IMR-90 (cell line): Measurements from ENCODE around the gene CXADR. TPM values are rescaled to one million over a fixed set of nuclear protein-coding genes. Genes with fewer than 3 reads are reported as not detected.
"Not testable (repeated sequence)": the region's sequence is repeated elsewhere in the genome, so short reads cannot be mapped to it uniquely, and the experiment has no call there.

Experiments used
- ATAC-seq: fragments of 200-7000 bp; cut with Tn5 transposase; 2 replicates; pipeline ENCODE4 v1.9.1; 2020; ENCODE audit warnings: low read depth, mild to moderate bottlenecking, moderate library complexity
- BruUV-seq: library from RNA; stranded (reverse); fragments of 400-500 nt; replicated peaks from 2 replicates; lab custom pipeline; 2021; lab: Mats Ljungman, UMichigan
- CTCF ChIA-PET: fragments of 300-600 bp; formaldehyde crosslinking; extraction: SDS; loops from one replicate; lab custom pipeline; 2021; ENCODE audit warnings: antibody characterized with exemption; lab: Yijun Ruan, JAX
- POLR2A ChIA-PET: fragments of 300-600 bp; sonication (Branson Sonifier 250); formaldehyde crosslinking; loops from one replicate; lab custom pipeline; 2022; ENCODE audit warnings: antibody characterized with exemption; ENCODE audit not compliant: unreplicated experiment; lab: Charles Lee
- DNase-seq: peaks from one replicate; pipeline ENCODE4 v3.0.0; 2013
- H2AFZ ChIP-seq: replicated peaks from 2 replicates; pipeline ENCODE3; 2013; ENCODE audit warnings: low read length, mild to moderate bottlenecking; ENCODE audit not compliant: poor library complexity
- H2AK5ac ChIP-seq: 2 replicates; pipeline ENCODE4 v1.6.1; 2013; ENCODE audit warnings: low read depth, low read length, inconsistent platforms
- H2AK9ac ChIP-seq: replicated peaks from 2 replicates; pipeline ENCODE3; 2013; ENCODE audit warnings: mild to moderate bottlenecking, low read depth, low read length, moderate library complexity; ENCODE audit not compliant: poor library complexity
- H2BK120ac ChIP-seq: 2 replicates; pipeline ENCODE4 v1.6.1; 2013; ENCODE audit warnings: low read depth, low read length, inconsistent platforms
- H2BK15ac ChIP-seq: 3 replicates; pipeline ENCODE4 v1.6.1; 2013; ENCODE audit warnings: low read depth, low read length, inconsistent platforms
- H2BK20ac ChIP-seq: 2 replicates; pipeline ENCODE4 v1.6.1; 2013; ENCODE audit warnings: low read depth, mild to moderate bottlenecking, inconsistent platforms, low read length, moderate library complexity
- H2BK5ac ChIP-seq: 2 replicates; pipeline ENCODE4 v1.6.1; 2013; ENCODE audit warnings: mild to moderate bottlenecking, low read depth, low read length, inconsistent platforms; ENCODE audit not compliant: poor library complexity, severe bottlenecking
- H3K14ac ChIP-seq: replicated peaks from 2 replicates; pipeline ENCODE4 v1.6.1; 2013; ENCODE audit warnings: low read depth, low read length, inconsistent platforms
- H3K18ac ChIP-seq: 2 replicates; pipeline ENCODE4 v1.6.1; 2013; ENCODE audit warnings: low read depth, low read length, control low read depth
- H3K23ac ChIP-seq: 2 replicates; pipeline ENCODE4 v1.6.1; 2013; ENCODE audit warnings: low read depth, low read length, inconsistent platforms
- H3K27ac ChIP-seq: 2 replicates; pipeline ENCODE4 v1.5.1; 2013; ENCODE audit warnings: mild to moderate bottlenecking, control low read depth, low read length; ENCODE audit not compliant: insufficient read depth
- H3K27me3 ChIP-seq: 2 replicates; pipeline ENCODE4 v1.6.1; 2013; ENCODE audit warnings: low read length; ENCODE audit not compliant: control insufficient read depth, insufficient read depth
- H3K36me3 ChIP-seq: 2 replicates; pipeline ENCODE4 v1.6.1; 2013; ENCODE audit warnings: low read length, mixed read lengths; ENCODE audit not compliant: control insufficient read depth, insufficient read depth
- H3K4ac ChIP-seq: 2 replicates; pipeline ENCODE4 v1.6.1; 2013; ENCODE audit warnings: low read depth, low read length, inconsistent platforms
- H3K4me1 ChIP-seq: 2 replicates; pipeline ENCODE4 v1.6.1; 2013; ENCODE audit warnings: low read length, mixed read lengths; ENCODE audit not compliant: control insufficient read depth, insufficient read depth
- H3K4me2 ChIP-seq: 2 replicates; pipeline ENCODE4 v1.6.1; 2013; ENCODE audit warnings: low read depth, mild to moderate bottlenecking, control low read depth, low read length, moderate library complexity
- H3K4me3 ChIP-seq: 2 replicates; pipeline ENCODE4 v1.5.1; 2013; ENCODE audit warnings: low read depth, mild to moderate bottlenecking, control low read depth, low read length, moderate library complexity; ENCODE audit not compliant: insufficient read depth
- H3K56ac ChIP-seq: 2 replicates; pipeline ENCODE4 v1.6.1; 2013; ENCODE audit warnings: low read length, inconsistent platforms; ENCODE audit not compliant: insufficient read depth; ENCODE audit errors: extremely low read depth
- H3K79me1 ChIP-seq, 2 experiments: 2 replicates each; pipeline ENCODE4 v1.6.1; 2013; ENCODE audit warnings: low read length in 2 of 2, inconsistent platforms in 1 of 2, low read depth in 1 of 2
- H3K9ac ChIP-seq: 2 replicates; pipeline ENCODE4 v1.6.1; 2013; ENCODE audit warnings: low read depth, low read length, control low read depth
- H3K9me1 ChIP-seq: 2 replicates; pipeline ENCODE4 v1.6.1; 2013; ENCODE audit warnings: low read length, inconsistent platforms; ENCODE audit not compliant: insufficient read depth
- H3K9me3 ChIP-seq: 2 replicates; pipeline ENCODE4 v1.6.1; 2013; ENCODE audit warnings: low read length; ENCODE audit not compliant: control insufficient read depth, insufficient read depth
- H4K20me1 ChIP-seq: 2 replicates; pipeline ENCODE4 v1.6.1; 2013; ENCODE audit warnings: low read length, inconsistent platforms; ENCODE audit not compliant: insufficient read depth
- H4K5ac ChIP-seq: 2 replicates; pipeline ENCODE4 v1.6.1; 2013; ENCODE audit warnings: mild to moderate bottlenecking, low read depth, low read length, control low read depth
- H4K8ac ChIP-seq, 2 experiments: 2 replicates each; pipeline ENCODE4 v1.6.1; 2013; ENCODE audit warnings: low read depth in 2 of 2, low read length in 2 of 2, control low read depth in 1 of 2, inconsistent platforms in 1 of 2
- H4K91ac ChIP-seq: 2 replicates; pipeline ENCODE4 v1.6.1; 2013; ENCODE audit warnings: low read depth, low read length, inconsistent platforms; ENCODE audit not compliant: insufficient read depth
- FOS ChIP-seq: fragments of 150-350 bp; IDR thresholded peaks from 2 replicates; pipeline ENCODE4 v1.6.1; 2016; ENCODE audit warnings: low read depth, low read length
- WGBS, 2 experiments: methylation state at CpG; one replicate each; pipeline versions ENCODE4 v1.1.5 to v1.1.7; 2013; ENCODE audit warnings: missing lambda C conversion rate in 2 of 2; ENCODE audit not compliant: insufficient read length in 1 of 2; ENCODE audit errors: extremely low coverage in 2 of 2; 5-methylcytosine and 5-hydroxymethylcytosine counted together
- dilution Hi-C: fragments of 300-500 bp; cut with HindIII; formaldehyde crosslinking; loops from one replicate; pipeline ENCODE4 v1.14.3; 2018; ENCODE audit warnings: low sequenced_read_pairs; ENCODE audit not compliant: unreplicated experiment
- in situ Hi-C: fragments of 300-500 bp; cut with MboI; formaldehyde crosslinking; loops from 3 replicates; pipeline ENCODE4 v1.14.3; 2019; ENCODE audit warnings: low sequenced_read_pairs, inconsistent platforms, mixed read lengths
- intact Hi-C: fragments of 100-400 bp; cut with micrococcal nuclease; formaldehyde crosslinking; loops from 2 replicates; pipeline ENCODE4 v1.10.0; 2022
- polyA plus RNA-seq, 3 experiments: library from polyadenylated mRNA; depleted of rRNA; stranded (reverse); fragments of >200 nt; gene quantifications; 2 replicates each; pipeline ENCODE4 v1.2.3, GENCODE V29; 2012; ENCODE audit warnings: low replicate concordance in 1 of 3
- total RNA-seq: library from RNA; depleted of rRNA; stranded (reverse); fragments of >200 nt; gene quantifications from 2 replicates; pipeline ENCODE4 v1.2.3, GENCODE V29; 2012

CXADR gene
- total and polyA plus RNA-seq, 2 of the 4 experiments (the other 2 are of a cell fraction) = 0.21 to 1.1 TPM

DNA sequence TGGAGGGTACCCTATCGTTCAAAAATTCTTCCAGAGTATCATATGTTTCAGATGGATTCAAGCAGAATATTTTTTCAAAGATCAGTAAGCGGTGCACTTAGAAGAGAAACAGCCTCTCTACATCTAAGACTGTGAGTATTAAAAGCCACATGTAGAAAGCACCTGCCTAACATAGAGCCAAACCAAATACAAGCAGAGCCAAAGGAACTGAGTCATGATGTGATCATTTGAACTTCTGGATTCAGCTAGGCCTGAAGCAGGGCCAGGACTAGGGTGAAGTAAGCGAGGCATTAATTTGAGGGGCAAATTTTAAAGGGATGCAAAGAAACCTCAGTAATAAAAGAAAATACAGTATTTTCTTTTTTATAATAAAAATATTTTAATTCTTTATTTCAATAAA is 23.3 kb upstream of the CXADR start:
- H3K27ac ChIP-seq, H3K79me1 ChIP-seq, H2BK15ac ChIP-seq, CTCF ChIA-PET, H3K9me3 ChIP-seq, in situ Hi-C loops, H3K56ac ChIP-seq, H3K36me3 ChIP-seq, H3K27me3 ChIP-seq, H3K4ac ChIP-seq, H3K9me1 ChIP-seq, BruUV-seq, H3K9ac ChIP-seq, H2AK9ac ChIP-seq, H2AFZ ChIP-seq, H3K4me2 ChIP-seq, intact Hi-C loops, H2BK5ac ChIP-seq, H2AK5ac ChIP-seq, POLR2A ChIA-PET, H2BK120ac ChIP-seq, H4K8ac ChIP-seq, H3K14ac ChIP-seq, H4K5ac ChIP-seq, H3K23ac ChIP-seq, H3K18ac ChIP-seq, H4K20me1 ChIP-seq, dilution Hi-C loops, H4K91ac ChIP-seq, H3K4me3 ChIP-seq, H2BK20ac ChIP-seq: not testable (repeated sequence)
- ATAC-seq = peak; percentile 38
- peak; percentile 71 for DNase-seq
- WGBS, 2 experiments = no CpG with 5 or more reads among the region's 3 CpGs
- TF ChIP-seq FOS = 0 out of 2 replicates have a peak, but pooled peaks have one; percentile 12
- H3K4me1 ChIP-seq = peaks cover 10% of the 10 kb centered on the region
